ENCODE results near the gene RAD51. TPM values are rescaled to one million over a fixed set of nuclear protein-coding genes. Genes with fewer than 3 reads are reported as not detected.

RAD51 gene
- total and polyA plus RNA-seq, 9 of the 15 experiments (the other 6 are each of a cell fraction or from before 2014, with no cell fraction given): 16.0 to 63.8 (median 34.6) TPM

DNA sequence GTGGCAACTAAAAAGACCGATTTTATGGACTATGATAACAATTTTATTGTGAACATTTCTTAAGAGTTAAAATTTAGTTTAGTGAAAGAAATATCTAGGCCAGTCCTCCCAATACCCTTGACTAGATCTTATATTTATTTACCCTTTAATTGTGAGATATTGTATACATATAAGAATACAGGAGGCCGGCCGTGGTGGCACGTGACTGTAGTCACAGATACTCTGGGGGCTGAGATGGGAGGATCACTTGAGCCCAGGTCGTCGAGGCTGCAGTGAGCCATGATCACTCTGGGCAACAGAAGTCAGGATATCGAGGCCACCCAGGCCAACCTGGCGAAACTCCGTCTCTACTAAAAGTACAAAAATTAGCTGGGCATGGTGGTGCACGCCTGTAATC lies 60.8 kb downstream of the RAD51 start:
- DNase-seq (ENCODE audit: extremely low read depth in 1 of 4, low spot score in 3 of 4): peak in 1 of 4 experiments; percentile 55
- Histone ChIP-seq H3K9me1 (ENCODE audit: control insufficient read depth, insufficient read depth, low read length) (no peaks in the 10 kb centered on the region), H3K9ac (ENCODE audit: insufficient read depth in 1 of 2, low read depth in 2 of 2, low read length in 2 of 2) (peak overlapping the region; percentile 88 to 95), H3K9me3 (replicated peaks; ENCODE audit: control insufficient read depth, insufficient read depth, low read depth, low read length) (no peaks in the 10 kb centered on the region), H3K27ac (ENCODE audit: extremely low read depth, low read depth, low read length) (peak overlapping the region; percentile 97), H3K4me2 (ENCODE audit: insufficient read depth, low read length) (peak overlapping the region; percentile 83; the same call in 1 of the 2 replicates), H4K20me1 (replicated peaks; ENCODE audit: control insufficient read depth, insufficient read depth, low read length) (0 out of 2 replicates have a peak, but pooled peaks cover 4% of the 10 kb centered on the region), H3K27me3 (ENCODE audit: control insufficient read depth in 2 of 2, insufficient read depth in 2 of 2, low read length in 2 of 2) (no peaks in the 10 kb centered on the region), H2AFZ (ENCODE audit: low read depth, low read length) (peak overlapping the region; percentile 90), H3K36me3 (ENCODE audit: control insufficient read depth, insufficient read depth, low read length) (peaks cover 27% of the 10 kb centered on the region), H3K79me2 (ENCODE audit: control insufficient read depth, insufficient read depth, low read length) (peaks cover 42% of the 10 kb centered on the region), H3K4me3 (peak overlapping the region; percentile 99; the same call in 1 of the 2 replicates), H3K4me1 (replicated peaks in 1 of 2; ENCODE audit: control insufficient read depth in 2 of 2, insufficient read depth in 2 of 2, low read length in 2 of 2) (peaks cover 36 to 43% of the 10 kb centered on the region in 2 experiments)
- no TSS peak for BruUV-seq (replicated peaks)
- in situ Hi-C loops (cut with MboI) (no loop called here), intact Hi-C loops (cut with micrococcal nuclease) (loop anchor here (10.0 kb wide), 1 partner anchor 191 kb away; the partner anchor contains the start of genes CCDC32 and RPUSD2)
- WGBS (ENCODE audit: insufficient coverage, low coverage, missing lambda C conversion rate): 35% methylated on average over 9 of the region's 10 CpGs
- ChIA-PET POLR2A (interaction anchor here (0.6 to 1.5 kb wide), 8 partner anchors 8 to 186 kb away, joined by 3 to 5 read pairs (median 3); partner anchors contain the start of gene VPS18), CTCF (ENCODE audit: low intra/inter-chr PET ratio) (interaction anchor here (0.6 kb wide), 1 partner anchor 58 kb away, joined by 3 read pairs; no protein-coding TSS in a partner anchor)
- no peak for ATAC-seq
- FAIRE-seq: no peak
- TF ChIP-seq, protein P1, sequence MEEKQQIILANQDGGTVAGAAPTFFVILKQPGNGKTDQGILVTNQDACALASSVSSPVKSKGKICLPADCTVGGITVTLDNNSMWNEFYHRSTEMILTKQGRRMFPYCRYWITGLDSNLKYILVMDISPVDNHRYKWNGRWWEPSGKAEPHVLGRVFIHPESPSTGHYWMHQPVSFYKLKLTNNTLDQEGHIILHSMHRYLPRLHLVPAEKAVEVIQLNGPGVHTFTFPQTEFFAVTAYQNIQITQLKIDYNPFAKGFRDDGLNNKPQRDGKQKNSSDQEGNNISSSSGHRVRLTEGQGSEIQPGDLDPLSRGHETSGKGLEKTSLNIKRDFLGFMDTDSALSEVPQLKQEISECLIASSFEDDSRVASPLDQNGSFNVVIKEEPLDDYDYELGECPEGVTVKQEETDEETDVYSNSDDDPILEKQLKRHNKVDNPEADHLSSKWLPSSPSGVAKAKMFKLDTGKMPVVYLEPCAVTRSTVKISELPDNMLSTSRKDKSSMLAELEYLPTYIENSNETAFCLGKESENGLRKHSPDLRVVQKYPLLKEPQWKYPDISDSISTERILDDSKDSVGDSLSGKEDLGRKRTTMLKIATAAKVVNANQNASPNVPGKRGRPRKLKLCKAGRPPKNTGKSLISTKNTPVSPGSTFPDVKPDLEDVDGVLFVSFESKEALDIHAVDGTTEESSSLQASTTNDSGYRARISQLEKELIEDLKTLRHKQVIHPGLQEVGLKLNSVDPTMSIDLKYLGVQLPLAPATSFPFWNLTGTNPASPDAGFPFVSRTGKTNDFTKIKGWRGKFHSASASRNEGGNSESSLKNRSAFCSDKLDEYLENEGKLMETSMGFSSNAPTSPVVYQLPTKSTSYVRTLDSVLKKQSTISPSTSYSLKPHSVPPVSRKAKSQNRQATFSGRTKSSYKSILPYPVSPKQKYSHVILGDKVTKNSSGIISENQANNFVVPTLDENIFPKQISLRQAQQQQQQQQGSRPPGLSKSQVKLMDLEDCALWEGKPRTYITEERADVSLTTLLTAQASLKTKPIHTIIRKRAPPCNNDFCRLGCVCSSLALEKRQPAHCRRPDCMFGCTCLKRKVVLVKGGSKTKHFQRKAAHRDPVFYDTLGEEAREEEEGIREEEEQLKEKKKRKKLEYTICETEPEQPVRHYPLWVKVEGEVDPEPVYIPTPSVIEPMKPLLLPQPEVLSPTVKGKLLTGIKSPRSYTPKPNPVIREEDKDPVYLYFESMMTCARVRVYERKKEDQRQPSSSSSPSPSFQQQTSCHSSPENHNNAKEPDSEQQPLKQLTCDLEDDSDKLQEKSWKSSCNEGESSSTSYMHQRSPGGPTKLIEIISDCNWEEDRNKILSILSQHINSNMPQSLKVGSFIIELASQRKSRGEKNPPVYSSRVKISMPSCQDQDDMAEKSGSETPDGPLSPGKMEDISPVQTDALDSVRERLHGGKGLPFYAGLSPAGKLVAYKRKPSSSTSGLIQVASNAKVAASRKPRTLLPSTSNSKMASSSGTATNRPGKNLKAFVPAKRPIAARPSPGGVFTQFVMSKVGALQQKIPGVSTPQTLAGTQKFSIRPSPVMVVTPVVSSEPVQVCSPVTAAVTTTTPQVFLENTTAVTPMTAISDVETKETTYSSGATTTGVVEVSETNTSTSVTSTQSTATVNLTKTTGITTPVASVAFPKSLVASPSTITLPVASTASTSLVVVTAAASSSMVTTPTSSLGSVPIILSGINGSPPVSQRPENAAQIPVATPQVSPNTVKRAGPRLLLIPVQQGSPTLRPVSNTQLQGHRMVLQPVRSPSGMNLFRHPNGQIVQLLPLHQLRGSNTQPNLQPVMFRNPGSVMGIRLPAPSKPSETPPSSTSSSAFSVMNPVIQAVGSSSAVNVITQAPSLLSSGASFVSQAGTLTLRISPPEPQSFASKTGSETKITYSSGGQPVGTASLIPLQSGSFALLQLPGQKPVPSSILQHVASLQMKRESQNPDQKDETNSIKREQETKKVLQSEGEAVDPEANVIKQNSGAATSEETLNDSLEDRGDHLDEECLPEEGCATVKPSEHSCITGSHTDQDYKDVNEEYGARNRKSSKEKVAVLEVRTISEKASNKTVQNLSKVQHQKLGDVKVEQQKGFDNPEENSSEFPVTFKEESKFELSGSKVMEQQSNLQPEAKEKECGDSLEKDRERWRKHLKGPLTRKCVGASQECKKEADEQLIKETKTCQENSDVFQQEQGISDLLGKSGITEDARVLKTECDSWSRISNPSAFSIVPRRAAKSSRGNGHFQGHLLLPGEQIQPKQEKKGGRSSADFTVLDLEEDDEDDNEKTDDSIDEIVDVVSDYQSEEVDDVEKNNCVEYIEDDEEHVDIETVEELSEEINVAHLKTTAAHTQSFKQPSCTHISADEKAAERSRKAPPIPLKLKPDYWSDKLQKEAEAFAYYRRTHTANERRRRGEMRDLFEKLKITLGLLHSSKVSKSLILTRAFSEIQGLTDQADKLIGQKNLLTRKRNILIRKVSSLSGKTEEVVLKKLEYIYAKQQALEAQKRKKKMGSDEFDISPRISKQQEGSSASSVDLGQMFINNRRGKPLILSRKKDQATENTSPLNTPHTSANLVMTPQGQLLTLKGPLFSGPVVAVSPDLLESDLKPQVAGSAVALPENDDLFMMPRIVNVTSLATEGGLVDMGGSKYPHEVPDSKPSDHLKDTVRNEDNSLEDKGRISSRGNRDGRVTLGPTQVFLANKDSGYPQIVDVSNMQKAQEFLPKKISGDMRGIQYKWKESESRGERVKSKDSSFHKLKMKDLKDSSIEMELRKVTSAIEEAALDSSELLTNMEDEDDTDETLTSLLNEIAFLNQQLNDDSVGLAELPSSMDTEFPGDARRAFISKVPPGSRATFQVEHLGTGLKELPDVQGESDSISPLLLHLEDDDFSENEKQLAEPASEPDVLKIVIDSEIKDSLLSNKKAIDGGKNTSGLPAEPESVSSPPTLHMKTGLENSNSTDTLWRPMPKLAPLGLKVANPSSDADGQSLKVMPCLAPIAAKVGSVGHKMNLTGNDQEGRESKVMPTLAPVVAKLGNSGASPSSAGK (IDR thresholded peaks at IDR 0.05): peak; percentile 54
- TF ChIP-seq RAD51 (IDR thresholded peaks at IDR 0.05; ENCODE audit: borderline replicate concordance, low read depth): peak; percentile 76
- TF ChIP-seq NR4A1 (CRISPR knock-in tag; IDR thresholded peaks at IDR 0.05): no peak
- TF ChIP-seq NR4A1 (tag; IDR thresholded peaks at IDR 0.05): peak; percentile 45; the same call in 1 of the 2 replicates
- TF ChIP-seq TOE1 (IDR thresholded peaks at IDR 0.05; ENCODE audit: borderline replicate concordance): peak; percentile 43; the same call in 1 of the 2 replicates
- TF ChIP-seq TOE1 (CRISPR knock-in tag; IDR thresholded peaks at IDR 0.05; ENCODE audit: borderline replicate concordance, low read depth): no peak
- TF ChIP-seq ZBTB1 (CRISPR knock-in tag; IDR thresholded peaks at IDR 0.05; ENCODE audit: borderline replicate concordance, low read depth): no peak
- 0 out of 2 replicates have a peak, but pooled peaks have one; percentile 16 for TF ChIP-seq MYC (IDR thresholded peaks at IDR 0.05; ENCODE audit: low read depth, low read length)
- no peak for TF ChIP-seq MYC (CRISPR knock-in tag; IDR thresholded peaks at IDR 0.05; ENCODE audit: borderline replicate concordance, low read depth)
- TF ChIP-seq, protein P2, sequence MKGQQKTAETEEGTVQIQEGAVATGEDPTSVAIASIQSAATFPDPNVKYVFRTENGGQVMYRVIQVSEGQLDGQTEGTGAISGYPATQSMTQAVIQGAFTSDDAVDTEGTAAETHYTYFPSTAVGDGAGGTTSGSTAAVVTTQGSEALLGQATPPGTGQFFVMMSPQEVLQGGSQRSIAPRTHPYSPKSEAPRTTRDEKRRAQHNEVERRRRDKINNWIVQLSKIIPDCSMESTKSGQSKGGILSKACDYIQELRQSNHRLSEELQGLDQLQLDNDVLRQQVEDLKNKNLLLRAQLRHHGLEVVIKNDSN (CRISPR knock-in tag; IDR thresholded peaks at IDR 0.05): peak; percentile 68
